Keratinocyte (primary cell): Measurements from ENCODE around the gene ECM2. TPM values are rescaled to one million over a fixed set of nuclear protein-coding genes. Genes with fewer than 3 reads are reported as not detected.

Experiments used
- DNase-seq: peaks from one replicate; pipeline ENCODE4 v3.0.0-alpha.2; 2011; ENCODE audit warnings: low read depth, missing footprints, low spot score
- FAIRE-seq: peaks from 2 replicates; lab custom pipeline; 2011; peaks lifted over from hg19 to GRCh38; lab: Jason Lieb, UNC
- H2AFZ ChIP-seq: 2 replicates; pipeline ENCODE4 v1.6.0; 2012; ENCODE audit warnings: low read length, control low read depth, inconsistent platforms; ENCODE audit not compliant: control insufficient read depth
- H3K27ac ChIP-seq: 2 replicates; pipeline ENCODE4 v1.5.1; 2011; ENCODE audit warnings: low read length; ENCODE audit not compliant: control insufficient read depth, insufficient read depth
- H3K27me3 ChIP-seq: 3 replicates; pipeline ENCODE4 v1.6.0; 2011; ENCODE audit warnings: low read length; ENCODE audit not compliant: control insufficient read depth, insufficient read depth; ENCODE audit errors: extremely low read depth
- H3K36me3 ChIP-seq, 2 experiments: 2 replicates in 1 of 2; 3 replicates in 1 of 2; pipeline ENCODE4 v1.5.1; 2011; ENCODE audit warnings: low read length in 2 of 2, mild to moderate bottlenecking in 1 of 2; ENCODE audit not compliant: control insufficient read depth in 2 of 2, insufficient read depth in 2 of 2; ENCODE audit errors: extremely low read depth in 1 of 2
- H3K4me1 ChIP-seq: 3 replicates; pipeline ENCODE4 v1.5.1; 2011; ENCODE audit warnings: low read length; ENCODE audit not compliant: control insufficient read depth, insufficient read depth; ENCODE audit errors: extremely low read depth
- H3K4me2 ChIP-seq: 3 replicates; pipeline ENCODE4 v1.6.0; 2011; ENCODE audit warnings: low read depth, low read length; ENCODE audit not compliant: control insufficient read depth, insufficient read depth; ENCODE audit errors: extremely low read depth
- H3K4me3 ChIP-seq, 3 experiments: fragments of 200-600 bp in 1 of 3; sonication (generic) in 1 of 3; 2 replicates in 2 of 3; 3 replicates in 1 of 3; pipeline ENCODE4 v1.5.1; 2011 to 2016; ENCODE audit warnings: low read length in 3 of 3, mild to moderate bottlenecking in 3 of 3, control low read depth in 2 of 3, inconsistent platforms in 1 of 3, low read depth in 1 of 3, mixed read lengths in 1 of 3, mixed run types in 1 of 3, moderate library complexity in 1 of 3; ENCODE audit not compliant: control insufficient read depth in 2 of 3, insufficient read depth in 2 of 3; ENCODE audit errors: extremely low read depth in 1 of 3
- H3K79me2 ChIP-seq: 2 replicates; pipeline ENCODE4 v1.6.0; 2012; ENCODE audit warnings: low read length; ENCODE audit not compliant: control insufficient read depth, insufficient read depth
- H3K9ac ChIP-seq: 3 replicates; pipeline ENCODE4 v1.6.0; 2011; ENCODE audit warnings: low read length; ENCODE audit not compliant: control insufficient read depth, insufficient read depth; ENCODE audit errors: extremely low read depth
- H3K9me1 ChIP-seq: 3 replicates; pipeline ENCODE4 v1.6.0; 2011; ENCODE audit warnings: low read length; ENCODE audit not compliant: control insufficient read depth, insufficient read depth; ENCODE audit errors: extremely low read depth
- H3K9me3 ChIP-seq: 2 replicates; pipeline ENCODE4 v1.5.1; 2012; ENCODE audit warnings: low read depth, low read length; ENCODE audit not compliant: control insufficient read depth
- H4K20me1 ChIP-seq: 3 replicates; pipeline ENCODE4 v1.6.0; 2011; ENCODE audit warnings: low read length; ENCODE audit not compliant: control insufficient read depth, insufficient read depth; ENCODE audit errors: extremely low read depth
- EZH2 ChIP-seq: IDR thresholded peaks from one replicate; pipeline ENCODE4 v1.6.1; 2012; ENCODE audit warnings: inconsistent platforms, mild to moderate bottlenecking, low read length, moderate library complexity
- dilution Hi-C: fragments of 300-500 bp; cut with MboI; formaldehyde crosslinking; loops from one replicate; pipeline ENCODE4 v1.7.0; 2020; ENCODE audit warnings: low sequenced_read_pairs; ENCODE audit not compliant: extremely low pct_ligation_motif_present
- polyA plus RNA-seq, 5 experiments: library from polyadenylated mRNA; depleted of rRNA in 3 of 5; stranded (reverse) in 3 of 5; stranded (forward) in 1 of 5; unstranded in 1 of 5; fragments of >200 nt; gene quantifications; 1 replicate in 1 of 5; 2 replicates in 3 of 5; 3 replicates in 1 of 5; pipeline versions ENCODE4 v1.2.1 to v1.2.3, GENCODE V29; 2011 to 2012; ENCODE audit warnings: missing spikeins in 2 of 5, low read depth in 1 of 5, low replicate concordance in 1 of 5
- TF ChIP-seq, protein P1 (sequence below), 3 experiments: IDR thresholded peaks in 1 of 3; conservative IDR thresholded peaks in 1 of 3; optimal IDR thresholded peaks in 1 of 3; 2 replicates in 2 of 3; 3 replicates in 1 of 3; pipeline versions ENCODE3 to v1.5.1; 2011; ENCODE audit warnings: low read length in 3 of 3, mild to moderate bottlenecking in 3 of 3, moderate library complexity in 2 of 3, control low read depth in 1 of 3, inconsistent platforms in 1 of 3; ENCODE audit not compliant: insufficient read depth in 2 of 3; ENCODE audit errors: extremely low read depth in 1 of 3

The ECM2 gene
- polyA plus RNA-seq, 1 donor (not counting 4 experiments of a cell fraction or from before 2014, with no cell fraction given), result 0.75 TPM

DNA sequence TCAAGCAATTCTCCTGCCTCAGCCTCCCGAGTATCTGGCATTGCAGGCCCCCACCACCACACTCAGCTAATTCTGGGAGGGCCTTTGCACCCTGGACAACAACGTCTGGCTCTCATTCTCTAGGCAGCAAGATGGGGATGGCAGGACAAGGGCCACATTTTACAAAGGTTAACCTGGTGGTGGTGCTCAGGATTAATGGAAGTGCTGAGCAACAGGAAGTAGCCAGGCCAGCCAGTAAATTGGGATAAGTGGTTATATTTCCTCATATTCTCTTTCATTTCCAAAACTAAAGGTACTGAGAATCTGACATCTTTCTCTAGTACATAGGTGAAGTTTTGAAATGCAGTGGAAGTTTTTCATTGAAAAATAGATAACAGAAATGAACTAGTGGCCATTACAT lies 28.8 kb downstream of the ECM2 start:
- dilution Hi-C loops, result no loop called here
- no peaks in the 10 kb centered on the region for H3K9me3 ChIP-seq
- H3K36me3 ChIP-seq, result no peaks in the 10 kb centered on the region
- H3K4me2 ChIP-seq, result peak overlapping the region; percentile 1
- H3K79me2 ChIP-seq, result no peaks in the 10 kb centered on the region
- no peak overlapping the region for H2AFZ ChIP-seq
- no peaks in the 10 kb centered on the region for H3K27me3 ChIP-seq
- TF ChIP-seq, protein P1, sequence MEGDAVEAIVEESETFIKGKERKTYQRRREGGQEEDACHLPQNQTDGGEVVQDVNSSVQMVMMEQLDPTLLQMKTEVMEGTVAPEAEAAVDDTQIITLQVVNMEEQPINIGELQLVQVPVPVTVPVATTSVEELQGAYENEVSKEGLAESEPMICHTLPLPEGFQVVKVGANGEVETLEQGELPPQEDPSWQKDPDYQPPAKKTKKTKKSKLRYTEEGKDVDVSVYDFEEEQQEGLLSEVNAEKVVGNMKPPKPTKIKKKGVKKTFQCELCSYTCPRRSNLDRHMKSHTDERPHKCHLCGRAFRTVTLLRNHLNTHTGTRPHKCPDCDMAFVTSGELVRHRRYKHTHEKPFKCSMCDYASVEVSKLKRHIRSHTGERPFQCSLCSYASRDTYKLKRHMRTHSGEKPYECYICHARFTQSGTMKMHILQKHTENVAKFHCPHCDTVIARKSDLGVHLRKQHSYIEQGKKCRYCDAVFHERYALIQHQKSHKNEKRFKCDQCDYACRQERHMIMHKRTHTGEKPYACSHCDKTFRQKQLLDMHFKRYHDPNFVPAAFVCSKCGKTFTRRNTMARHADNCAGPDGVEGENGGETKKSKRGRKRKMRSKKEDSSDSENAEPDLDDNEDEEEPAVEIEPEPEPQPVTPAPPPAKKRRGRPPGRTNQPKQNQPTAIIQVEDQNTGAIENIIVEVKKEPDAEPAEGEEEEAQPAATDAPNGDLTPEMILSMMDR (optimal IDR thresholded peaks at IDR 0.05 in 1 of 3, IDR thresholded peaks at IDR 0.05 in 1 of 3, conservative IDR thresholded peaks at IDR 0.05 in 1 of 3; ENCODE audit: extremely low read depth in 1 of 3, insufficient read depth in 2 of 3, low read length in 3 of 3), result peak in 1 of 3 experiments; percentile 36
- no peak for TF ChIP-seq EZH2
- H3K9me1 ChIP-seq, result no peaks in the 10 kb centered on the region
- H3K27ac ChIP-seq, result peak overlapping the region; percentile 98
- DNase-seq (no peak), FAIRE-seq (no peak)
- no peak overlapping the region for H3K4me3 ChIP-seq
- H3K9ac ChIP-seq, result peak overlapping the region; percentile 82
- peaks cover 39% of the 10 kb centered on the region for H3K4me1 ChIP-seq
- H4K20me1 ChIP-seq, result no peaks in the 10 kb centered on the region

DNA sequence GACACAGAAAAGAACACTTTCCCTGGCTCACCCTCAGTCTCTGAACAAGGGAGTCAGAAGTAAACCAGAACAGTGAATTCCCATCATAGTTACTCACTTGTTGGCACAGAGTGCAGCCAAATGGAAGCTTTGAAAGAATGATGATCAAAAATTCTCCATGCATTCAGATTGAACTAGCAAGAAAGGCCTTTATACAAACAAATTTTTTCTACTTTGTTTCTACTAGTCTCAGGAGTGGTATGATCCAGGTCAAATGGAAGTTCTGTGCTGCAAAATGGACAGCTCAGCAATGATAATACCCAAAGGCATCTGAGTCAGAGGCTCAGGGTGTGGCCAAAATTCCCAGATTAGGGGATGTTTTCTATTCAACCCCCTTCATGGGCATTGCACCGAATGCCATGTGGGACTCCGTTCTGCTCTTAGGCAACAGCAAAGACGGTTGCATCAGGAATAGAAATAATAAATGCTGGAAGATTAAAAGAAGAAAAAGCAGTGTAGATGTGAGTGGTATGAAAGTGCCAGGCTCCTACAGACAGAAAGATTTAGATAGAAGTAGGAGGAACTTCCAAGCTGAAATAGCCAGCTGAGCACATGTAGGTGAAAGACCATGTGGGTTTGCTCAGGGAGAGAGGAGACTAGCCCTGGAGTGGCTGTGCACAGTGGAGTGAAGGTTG lies 29.5 kb downstream of the ECM2 start:
- Histone ChIP-seq H3K4me3 (peak overlapping the region in 2 of 3 experiments; percentile 7 to 52), H3K4me2 (peak overlapping the region; percentile 57), H3K9me1 (no peaks in the 10 kb centered on the region), H4K20me1 (no peaks in the 10 kb centered on the region), H3K9me3 (no peaks in the 10 kb centered on the region), H3K79me2 (no peaks in the 10 kb centered on the region), H3K27ac (peak overlapping the region; percentile 98), H2AFZ (peak overlapping the region; percentile 84), H3K4me1 (peaks cover 40% of the 10 kb centered on the region), H3K9ac (peak overlapping the region; percentile 82), H3K36me3 (no peaks in the 10 kb centered on the region), H3K27me3 (no peaks in the 10 kb centered on the region)
- DNase-seq (peak; percentile 64), FAIRE-seq (peak; percentile 85)
- dilution Hi-C loops, result no loop called here
- TF ChIP-seq, protein P1 (optimal IDR thresholded peaks at IDR 0.05 in 1 of 3, IDR thresholded peaks at IDR 0.05 in 1 of 3, conservative IDR thresholded peaks at IDR 0.05 in 1 of 3; ENCODE audit: extremely low read depth in 1 of 3, insufficient read depth in 2 of 3, low read length in 3 of 3), result no peak
- no peak for TF ChIP-seq EZH2
